Panc1 (cell line): ENCODE measurements around the gene PIPOX. TPM values are rescaled to one million over a fixed set of nuclear protein-coding genes. Genes with fewer than 3 reads are reported as not detected.

ENCODE experiments used
- ATAC-seq: fragments of 200-7000 bp; cut with Tn5 transposase; 2 replicates; pipeline ENCODE4 v1.9.1; 2020; ENCODE audit warnings: mild to moderate bottlenecking, moderate library complexity
- BruUV-seq: library from RNA; stranded (reverse); fragments of 400-500 nt; replicated peaks from 2 replicates; lab custom pipeline; 2021; lab: Mats Ljungman, UMichigan
- CTCF ChIA-PET: fragments of 300-600 bp; sonication (Branson Sonifier 250); formaldehyde crosslinking; loops from one replicate; lab custom pipeline; 2022; ENCODE audit warnings: antibody characterized with exemption; lab: Charles Lee
- POLR2A ChIA-PET: fragments of 300-600 bp; sonication (Branson Sonifier 250); formaldehyde crosslinking; loops from one replicate; lab custom pipeline; 2022; ENCODE audit warnings: antibody characterized with exemption; lab: Charles Lee
- DNase-seq: peaks from one replicate; pipeline ENCODE4 v3.0.0-alpha.2; 2010; ENCODE audit warnings: low read depth, low spot score
- H3K27ac ChIP-seq: 2 replicates; pipeline ENCODE4 v1.5.1; 2011; ENCODE audit warnings: mild to moderate bottlenecking, low read length, inconsistent platforms
- H3K27me3 ChIP-seq: fragments of 200-500 bp; sonication (Bioruptor generic); 2 replicates; pipeline ENCODE4 v1.6.0; 2014; ENCODE audit warnings: low read length, inconsistent platforms; ENCODE audit not compliant: control insufficient read depth, insufficient read depth
- H3K36me3 ChIP-seq: fragments of 200-500 bp; sonication (Bioruptor generic); 2 replicates; pipeline ENCODE4 v1.5.1; 2014; ENCODE audit warnings: inconsistent platforms, mild to moderate bottlenecking, low read length, moderate library complexity; ENCODE audit not compliant: control insufficient read depth, insufficient read depth
- H3K4me1 ChIP-seq: 2 replicates; pipeline ENCODE4 v1.5.1; 2011; ENCODE audit warnings: inconsistent platforms, mild to moderate bottlenecking, low read length, moderate library complexity; ENCODE audit not compliant: control insufficient read depth, insufficient read depth
- H3K4me3 ChIP-seq, 2 experiments: 2 replicates each; pipeline ENCODE4 v1.5.1; 2011 to 2012; ENCODE audit warnings: low read depth in 2 of 2, low read length in 2 of 2, mild to moderate bottlenecking in 2 of 2, inconsistent platforms in 1 of 2, moderate library complexity in 1 of 2
- H3K9me3 ChIP-seq: fragments of 200-500 bp; sonication (Bioruptor generic); 2 replicates; pipeline ENCODE4 v1.5.1; 2014; ENCODE audit warnings: low read depth, mild to moderate bottlenecking, inconsistent platforms, low read length, moderate library complexity; ENCODE audit not compliant: control insufficient read depth, insufficient read depth
- CTCF ChIP-seq: fragments of 450-650 bp; IDR thresholded peaks from 2 replicates; pipeline ENCODE4 v1.5.1; 2017; ENCODE audit warnings: mild to moderate bottlenecking
- POLR2AphosphoS5 ChIP-seq: IDR thresholded peaks from 2 replicates; pipeline ENCODE4 v1.6.1; 2012; ENCODE audit warnings: mild to moderate bottlenecking, low read depth, low read length, moderate library complexity
- SIN3A ChIP-seq: IDR thresholded peaks from 2 replicates; pipeline ENCODE4 v1.6.1; 2012; ENCODE audit warnings: low read depth, mild to moderate bottlenecking, low read length, moderate library complexity, borderline replicate concordance; ENCODE audit not compliant: insufficient read depth
- TCF7L2 ChIP-seq: IDR thresholded peaks from 2 replicates; pipeline ENCODE4 v1.6.1; 2011; ENCODE audit warnings: mild to moderate bottlenecking, low read depth, low read length, inconsistent platforms
- in situ Hi-C: cut with HindIII; loops from 2 replicates; pipeline ENCODE4 v1.10.0; 2016; ENCODE audit warnings: low sequenced_read_pairs, low pct_unique_long_range_greater_than_20kb
- intact Hi-C: fragments of 100-400 bp; cut with micrococcal nuclease; formaldehyde crosslinking; loops from one replicate; pipeline ENCODE4 v1.10.0; 2022; ENCODE audit not compliant: unreplicated experiment
- total RNA-seq: library from RNA; stranded (reverse); gene quantifications from one replicate; pipeline ENCODE4 v1.2.1, GENCODE V29; 2021; ENCODE audit not compliant: unreplicated experiment
- TF ChIP-seq, protein P1 (sequence below), 2 experiments: IDR thresholded peaks; 2 replicates each; pipeline ENCODE4 v1.6.1; 2011 to 2012; ENCODE audit warnings: low read depth in 2 of 2, control low read depth in 1 of 2, low read length in 1 of 2, mild to moderate bottlenecking in 1 of 2, moderate library complexity in 1 of 2; ENCODE audit not compliant: insufficient read depth in 1 of 2

The PIPOX gene
- total RNA-seq, 1 experiment from 2014 or later = 2.4 TPM

GRCh38 chr17:29014716-29015115, 28.2 kb upstream of the PIPOX start:
- H3K27ac ChIP-seq = no peak overlapping the region
- no peak for TF ChIP-seq POLR2AphosphoS5
- H3K9me3 ChIP-seq = no peaks in the 10 kb centered on the region
- H3K4me1 ChIP-seq = peaks cover 4% of the 10 kb centered on the region; the same call in 1 of the 2 replicates
- no peak overlapping the region for H3K4me3 ChIP-seq
- no peak for ATAC-seq
- POLR2A ChIA-PET = no interaction called here
- no TSS peak for BruUV-seq
- in situ Hi-C loops = no loop called here
- peaks cover 18% of the 10 kb centered on the region for H3K27me3 ChIP-seq
- CTCF ChIA-PET = no interaction called here
- intact Hi-C loops = no loop called here
- DNase-seq = no peak
- H3K36me3 ChIP-seq = no peaks in the 10 kb centered on the region

- ChIA-PET CTCF (interaction anchor here (0.5 to 1.2 kb wide), 2 partner anchors 12 to 50 kb away, joined by 3 read pairs; no protein-coding TSS in a partner anchor), POLR2A (no interaction called here)
- BruUV-seq = no TSS peak
- TF ChIP-seq, protein P1, sequence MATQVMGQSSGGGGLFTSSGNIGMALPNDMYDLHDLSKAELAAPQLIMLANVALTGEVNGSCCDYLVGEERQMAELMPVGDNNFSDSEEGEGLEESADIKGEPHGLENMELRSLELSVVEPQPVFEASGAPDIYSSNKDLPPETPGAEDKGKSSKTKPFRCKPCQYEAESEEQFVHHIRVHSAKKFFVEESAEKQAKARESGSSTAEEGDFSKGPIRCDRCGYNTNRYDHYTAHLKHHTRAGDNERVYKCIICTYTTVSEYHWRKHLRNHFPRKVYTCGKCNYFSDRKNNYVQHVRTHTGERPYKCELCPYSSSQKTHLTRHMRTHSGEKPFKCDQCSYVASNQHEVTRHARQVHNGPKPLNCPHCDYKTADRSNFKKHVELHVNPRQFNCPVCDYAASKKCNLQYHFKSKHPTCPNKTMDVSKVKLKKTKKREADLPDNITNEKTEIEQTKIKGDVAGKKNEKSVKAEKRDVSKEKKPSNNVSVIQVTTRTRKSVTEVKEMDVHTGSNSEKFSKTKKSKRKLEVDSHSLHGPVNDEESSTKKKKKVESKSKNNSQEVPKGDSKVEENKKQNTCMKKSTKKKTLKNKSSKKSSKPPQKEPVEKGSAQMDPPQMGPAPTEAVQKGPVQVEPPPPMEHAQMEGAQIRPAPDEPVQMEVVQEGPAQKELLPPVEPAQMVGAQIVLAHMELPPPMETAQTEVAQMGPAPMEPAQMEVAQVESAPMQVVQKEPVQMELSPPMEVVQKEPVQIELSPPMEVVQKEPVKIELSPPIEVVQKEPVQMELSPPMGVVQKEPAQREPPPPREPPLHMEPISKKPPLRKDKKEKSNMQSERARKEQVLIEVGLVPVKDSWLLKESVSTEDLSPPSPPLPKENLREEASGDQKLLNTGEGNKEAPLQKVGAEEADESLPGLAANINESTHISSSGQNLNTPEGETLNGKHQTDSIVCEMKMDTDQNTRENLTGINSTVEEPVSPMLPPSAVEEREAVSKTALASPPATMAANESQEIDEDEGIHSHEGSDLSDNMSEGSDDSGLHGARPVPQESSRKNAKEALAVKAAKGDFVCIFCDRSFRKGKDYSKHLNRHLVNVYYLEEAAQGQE (IDR thresholded peaks at IDR 0.05; ENCODE audit: insufficient read depth in 1 of 2, low read depth in 2 of 2, low read length in 1 of 2) = no peak
- TF ChIP-seq SIN3A = no peak
- no peak for TF ChIP-seq POLR2AphosphoS5
- no peak for TF ChIP-seq TCF7L2
- TF ChIP-seq CTCF = no peak
- no peak overlapping the region for H3K27ac ChIP-seq
- in situ Hi-C loops (no loop called here), intact Hi-C loops (no loop called here)
- H3K4me1 ChIP-seq = peaks cover 8% of the 10 kb centered on the region; the same call in 1 of the 2 replicates
- DNase-seq (no peak), ATAC-seq (no peak)
- no peak overlapping the region for H3K4me3 ChIP-seq
- peaks cover 26% of the 10 kb centered on the region for H3K27me3 ChIP-seq
- H3K9me3 ChIP-seq = no peaks in the 10 kb centered on the region
- H3K36me3 ChIP-seq = no peaks in the 10 kb centered on the region
Measured at GRCh38 chr17:29016345-29017210, 26.4 kb upstream of the PIPOX start.
